Activated T-cell treated with anti-CD3 and anti-CD28 coated beads, Interleukin-2, amount 50 U/mL, for 24 hours (primary cell): Measurements from ENCODE around the gene SLC35F3.
"Not testable (repeated sequence)": the region's sequence is repeated elsewhere in the genome, so short reads cannot be mapped to it uniquely, and the experiment has no call there.

Experiments used
- DNase-seq: peaks from one replicate; pipeline ENCODE4 v3.0.0-alpha.2; 2020
- H3K27ac Mint-ChIP-seq: 2 replicates; pipeline ENCODE4 v1.8.0; 2020; ENCODE audit warnings: mild to moderate bottlenecking, mixed read lengths
- H3K27me3 Mint-ChIP-seq: 2 replicates; pipeline ENCODE4 v1.8.0; 2020; ENCODE audit warnings: mixed read lengths
- H3K36me3 Mint-ChIP-seq: 2 replicates; pipeline ENCODE4 v1.8.0; 2020; ENCODE audit warnings: low read depth, mixed read lengths
- H3K4me1 Mint-ChIP-seq: 2 replicates; pipeline ENCODE4 v1.8.0; 2020; ENCODE audit warnings: low read depth, mixed read lengths
- H3K4me3 Mint-ChIP-seq: 2 replicates; pipeline ENCODE4 v1.8.0; 2020; ENCODE audit warnings: mild to moderate bottlenecking, moderate library complexity, mixed read lengths
- H3K9me3 Mint-ChIP-seq: 2 replicates; pipeline ENCODE4 v1.8.0; 2020; ENCODE audit warnings: mixed read lengths

SLC35F3 gene

GRCh38 chr1:234154320-234155251, 250.1 kb downstream of the SLC35F3 start:
- DNase-seq, result no peak
- Mint-ChIP-seq H3K9me3 (no peaks in the 10 kb centered on the region), H3K27me3 (peaks cover 12% of the 10 kb centered on the region), H3K4me1 (peaks cover 5% of the 10 kb centered on the region), H3K36me3 (no peaks in the 10 kb centered on the region), H3K27ac (no peak overlapping the region), H3K4me3 (no peak overlapping the region)

- Mint-ChIP-seq H3K36me3 (no peaks in the 10 kb centered on the region), H3K27ac (no peak overlapping the region), H3K27me3 (peaks cover 23% of the 10 kb centered on the region)
Observed at GRCh38 chr1:234162661-234163060, 258.2 kb downstream of the SLC35F3 start.

GRCh38 chr1:234163267-234163919, 258.9 kb downstream of the SLC35F3 start:
- no peaks in the 10 kb centered on the region for H3K36me3 Mint-ChIP-seq
- no peak for DNase-seq
- no peak overlapping the region for H3K27ac Mint-ChIP-seq
- no peak overlapping the region for H3K4me3 Mint-ChIP-seq
- peaks cover 23% of the 10 kb centered on the region for H3K27me3 Mint-ChIP-seq
- H3K9me3 Mint-ChIP-seq, result no peaks in the 10 kb centered on the region
- H3K4me1 Mint-ChIP-seq, result no peaks in the 10 kb centered on the region

More at GRCh38 chr1:234162661-234163060, 258.2 kb downstream of the SLC35F3 start:
- Mint-ChIP-seq H3K4me1 (no peaks in the 10 kb centered on the region), H3K9me3 (no peaks in the 10 kb centered on the region), H3K4me3 (no peak overlapping the region)
- no peak for DNase-seq

GRCh38 chr1:234164098-234164709, 259.7 kb downstream of the SLC35F3 start:
- Mint-ChIP-seq H3K4me3 (no peak overlapping the region), H3K9me3 (no peaks in the 10 kb centered on the region), H3K27me3 (peaks cover 21% of the 10 kb centered on the region), H3K36me3 (no peaks in the 10 kb centered on the region), H3K4me1 (no peaks in the 10 kb centered on the region), H3K27ac (no peak overlapping the region)
- no peak for DNase-seq

GRCh38 chr1:234168061-234168724, 263.7 kb downstream of the SLC35F3 start:
- H3K4me1 Mint-ChIP-seq, result peaks cover 9% of the 10 kb centered on the region
- H3K27ac Mint-ChIP-seq, result no peak overlapping the region
- peaks cover 19% of the 10 kb centered on the region for H3K27me3 Mint-ChIP-seq
- no peaks in the 10 kb centered on the region for H3K9me3 Mint-ChIP-seq
- DNase-seq, result no peak
- no peak overlapping the region for H3K4me3 Mint-ChIP-seq
- H3K36me3 Mint-ChIP-seq, result no peaks in the 10 kb centered on the region

DNA sequence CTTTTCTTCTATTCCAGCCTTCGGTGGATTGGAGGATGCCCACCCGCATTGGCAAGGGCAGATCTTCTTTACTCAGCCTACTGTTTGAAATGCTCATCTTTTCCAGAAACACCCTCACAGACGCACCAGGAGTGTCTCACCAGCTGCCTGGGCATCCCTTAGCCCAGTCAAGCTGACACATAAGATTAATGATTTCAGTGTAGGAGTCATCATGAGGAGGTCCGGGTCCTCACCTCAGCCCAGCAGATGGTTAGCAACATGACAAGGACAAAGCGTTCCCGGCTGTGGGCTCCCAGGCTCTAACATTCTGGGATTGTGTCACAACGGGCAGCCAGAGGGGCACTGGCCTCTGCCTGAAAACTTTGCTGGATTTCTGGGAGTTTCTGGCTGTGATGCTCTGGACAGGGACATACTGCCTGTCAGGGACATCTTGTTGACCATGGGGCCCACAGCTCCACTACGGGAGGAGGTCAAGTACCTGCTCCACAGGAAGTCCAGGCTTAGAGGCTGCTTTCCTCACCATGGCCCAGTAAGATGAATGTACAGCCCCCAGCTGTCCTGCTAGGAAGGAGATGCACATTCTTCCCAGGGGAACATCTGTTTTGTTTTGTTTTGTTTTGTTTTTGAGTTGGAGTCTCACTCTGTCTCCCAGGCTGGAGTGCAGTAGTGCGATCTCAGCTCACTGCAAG, 264.8 kb downstream of the SLC35F3 start:
- Mint-ChIP-seq H3K36me3 (no peaks in the 10 kb centered on the region), H3K27me3 (peaks cover 16% of the 10 kb centered on the region), H3K4me1 (peaks cover 9% of the 10 kb centered on the region), H3K27ac (no peak overlapping the region), H3K4me3 (no peak overlapping the region), H3K9me3 (no peaks in the 10 kb centered on the region)
- no peak for DNase-seq

- no peak for DNase-seq
- Mint-ChIP-seq H3K4me3 (no peak overlapping the region), H3K36me3 (no peaks in the 10 kb centered on the region), H3K27me3 (peaks cover 15% of the 10 kb centered on the region), H3K4me1 (peaks cover 9% of the 10 kb centered on the region), H3K27ac (no peak overlapping the region), H3K9me3 (no peaks in the 10 kb centered on the region)
Observed at GRCh38 chr1:234170067-234170466, 265.6 kb downstream of the SLC35F3 start.

DNA sequence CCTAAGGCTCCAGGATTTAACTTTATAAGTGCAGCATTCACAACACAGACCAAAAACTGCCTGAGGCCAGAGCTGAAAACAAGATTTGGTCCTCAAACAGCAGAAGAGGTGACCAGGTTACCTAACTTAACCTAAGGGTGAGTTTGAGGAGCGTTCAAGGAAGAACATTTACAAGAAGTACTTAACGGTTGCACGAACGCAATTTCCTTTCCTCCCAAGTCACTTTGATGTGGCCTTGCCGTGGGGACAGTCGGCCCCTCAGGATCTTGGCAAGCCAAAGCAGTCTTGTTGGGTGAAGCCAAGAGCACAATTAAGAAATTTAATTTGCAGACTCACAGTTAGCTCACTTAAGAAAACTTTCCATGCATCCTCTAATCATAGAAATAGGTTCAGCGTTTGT, 266.1 kb downstream of the SLC35F3 start:
- Mint-ChIP-seq H3K27me3 (peaks cover 15% of the 10 kb centered on the region), H3K36me3 (no peaks in the 10 kb centered on the region), H3K4me3 (no peak overlapping the region), H3K27ac (no peak overlapping the region), H3K9me3 (no peaks in the 10 kb centered on the region), H3K4me1 (peaks cover 9% of the 10 kb centered on the region)
- no peak for DNase-seq

GRCh38 chr1:234173968-234174367, 269.5 kb downstream of the SLC35F3 start:
- Mint-ChIP-seq H3K4me1 (peaks cover 9% of the 10 kb centered on the region), H3K4me3 (no peak overlapping the region), H3K9me3 (peaks cover 3% of the 10 kb centered on the region), H3K36me3 (no peaks in the 10 kb centered on the region), H3K27me3 (peaks cover 29% of the 10 kb centered on the region), H3K27ac (no peak overlapping the region)
- no peak for DNase-seq

- H3K4me1 Mint-ChIP-seq, result peaks cover 7% of the 10 kb centered on the region
- peaks cover 3% of the 10 kb centered on the region for H3K9me3 Mint-ChIP-seq
- peaks cover 37% of the 10 kb centered on the region for H3K27me3 Mint-ChIP-seq
- no peak overlapping the region for H3K27ac Mint-ChIP-seq
- H3K36me3 Mint-ChIP-seq, result no peaks in the 10 kb centered on the region
- H3K4me3 Mint-ChIP-seq, result no peak overlapping the region
- no peak for DNase-seq
Observed at GRCh38 chr1:234175363-234175762, 270.9 kb downstream of the SLC35F3 start.

- Mint-ChIP-seq H3K4me3 (no peak overlapping the region), H3K27ac (no peak overlapping the region), H3K4me1 (peaks cover 1% of the 10 kb centered on the region), H3K36me3 (no peaks in the 10 kb centered on the region), H3K27me3 (peaks cover 43% of the 10 kb centered on the region), H3K9me3 (peaks cover 3% of the 10 kb centered on the region)
- no peak for DNase-seq
Observed at GRCh38 chr1:234176000-234176399, 271.5 kb downstream of the SLC35F3 start.

- H3K4me1 Mint-ChIP-seq, DNase-seq, H3K9me3 Mint-ChIP-seq, H3K27ac Mint-ChIP-seq, H3K36me3 Mint-ChIP-seq, H3K4me3 Mint-ChIP-seq: not testable (repeated sequence)
- peaks cover 48% of the 10 kb centered on the region for H3K27me3 Mint-ChIP-seq
Observed at GRCh38 chr1:234176847-234177246, 272.4 kb downstream of the SLC35F3 start.

DNA sequence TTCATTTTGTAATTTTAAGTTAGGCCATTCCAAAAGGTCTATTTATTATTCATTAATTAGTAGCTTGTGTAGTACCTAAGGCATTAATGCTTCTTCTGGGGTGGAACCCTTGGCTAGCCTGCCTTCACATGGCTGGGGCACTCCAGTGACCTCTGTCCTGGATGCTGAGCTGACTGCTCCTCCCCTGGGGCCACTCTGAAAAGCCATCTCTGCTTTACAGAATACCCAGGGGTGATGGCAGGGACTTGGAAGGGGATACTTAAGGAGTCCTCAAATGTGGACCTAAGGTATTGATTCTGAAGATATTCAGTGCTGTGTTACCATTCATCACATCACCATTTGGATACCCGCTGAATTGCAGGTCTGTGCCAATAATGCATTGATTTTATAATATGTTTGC, 281.0 kb downstream of the SLC35F3 start:
- DNase-seq, result no peak
- Mint-ChIP-seq H3K4me1 (no peaks in the 10 kb centered on the region), H3K27me3 (peaks cover 63% of the 10 kb centered on the region), H3K9me3 (peaks cover 10% of the 10 kb centered on the region), H3K36me3 (no peaks in the 10 kb centered on the region), H3K27ac (no peak overlapping the region), H3K4me3 (no peak overlapping the region)
